ELF-1 (cell line): ENCODE measurements around the gene DHRS12.
A peak's percentile ranks its signal among the peaks of the same experiment; 100 is the strongest.

ENCODE experiments used
- DNase-seq: peaks from one replicate; pipeline ENCODE4 v3.0.0-alpha.2; 2016; ENCODE audit warnings: low read depth, low spot score

The DHRS12 gene

DNA sequence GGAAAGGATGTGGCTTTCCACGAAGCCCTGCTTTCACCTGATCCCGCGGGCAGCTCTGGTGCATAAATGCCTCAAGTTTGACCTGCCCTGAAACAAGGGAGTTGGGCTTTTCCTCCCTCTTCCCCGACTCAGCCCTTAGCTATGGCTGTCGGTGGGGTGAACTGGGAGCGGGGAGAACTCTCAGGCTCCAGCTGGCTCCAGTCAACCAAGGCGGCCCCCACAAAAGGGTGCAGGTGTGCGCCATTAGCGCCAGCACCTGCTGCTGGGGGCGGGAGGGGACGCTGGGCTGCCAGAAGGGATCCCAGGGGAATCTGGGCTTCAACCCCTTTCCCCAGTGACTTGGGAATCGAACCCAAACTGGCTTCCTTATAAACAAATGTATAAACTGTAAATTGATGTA is 7.1 kb upstream of the DHRS12 start:
- no peak for DNase-seq

DNA sequence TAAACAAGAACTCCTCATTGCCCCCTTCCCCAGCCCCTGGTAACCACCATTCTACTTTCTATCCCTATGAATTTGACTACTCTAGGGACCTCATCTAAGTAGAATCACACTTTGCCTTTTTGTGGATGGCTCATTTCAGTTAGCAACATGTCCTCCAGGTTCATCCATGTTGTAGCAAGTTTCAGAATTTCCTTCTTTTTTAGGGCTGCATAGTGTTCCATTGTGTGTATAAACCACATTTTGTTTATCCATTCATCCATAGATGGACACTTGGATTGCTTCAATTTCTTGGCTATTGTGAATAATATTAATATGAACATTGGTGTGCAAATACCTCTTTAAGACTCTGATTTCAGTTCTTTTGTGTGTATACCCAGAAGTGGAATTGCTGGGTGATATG is 4.8 kb upstream of the DHRS12 start:
- DNase-seq, result no peak

DNA sequence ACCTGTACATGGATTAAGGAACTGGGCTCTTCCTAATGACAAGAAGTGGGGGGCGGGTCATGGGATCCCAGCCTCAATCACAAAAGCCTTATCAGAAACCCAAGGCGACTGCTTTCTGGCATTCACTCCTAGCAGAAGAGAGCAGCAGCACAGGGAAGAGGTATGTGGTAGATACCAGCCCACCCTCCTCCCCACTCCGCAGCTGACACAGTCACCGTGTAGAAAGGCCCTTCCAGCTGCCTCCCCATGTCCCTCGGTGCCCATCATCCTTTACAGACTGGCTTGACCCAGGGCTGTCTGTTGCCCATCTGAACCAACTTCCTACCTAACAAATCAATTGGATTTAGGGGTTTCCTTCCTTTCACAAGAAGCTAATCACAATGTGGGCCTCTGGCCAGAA is 3.1 kb upstream of the DHRS12 start:
- DNase-seq, result no peak

DNA sequence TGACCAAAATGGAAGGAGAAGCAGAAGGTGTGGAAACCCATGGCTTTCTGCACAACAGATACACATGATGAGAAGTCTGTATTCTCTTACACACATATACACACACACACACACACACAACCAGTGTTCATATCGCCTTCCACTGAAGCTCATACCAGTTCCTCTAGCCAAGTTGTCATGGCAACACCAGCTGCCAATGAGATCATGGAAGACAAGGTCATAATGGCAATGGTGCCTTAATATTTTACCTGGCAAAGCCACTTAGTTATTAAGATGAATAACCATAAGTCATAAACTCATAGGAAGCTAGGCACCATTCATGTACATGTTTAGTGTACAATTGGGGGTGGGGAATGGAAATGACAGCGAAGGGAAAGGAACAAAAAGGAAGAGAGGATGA is 2.6 kb upstream of the DHRS12 start:
- DNase-seq, result no peak

DNA sequence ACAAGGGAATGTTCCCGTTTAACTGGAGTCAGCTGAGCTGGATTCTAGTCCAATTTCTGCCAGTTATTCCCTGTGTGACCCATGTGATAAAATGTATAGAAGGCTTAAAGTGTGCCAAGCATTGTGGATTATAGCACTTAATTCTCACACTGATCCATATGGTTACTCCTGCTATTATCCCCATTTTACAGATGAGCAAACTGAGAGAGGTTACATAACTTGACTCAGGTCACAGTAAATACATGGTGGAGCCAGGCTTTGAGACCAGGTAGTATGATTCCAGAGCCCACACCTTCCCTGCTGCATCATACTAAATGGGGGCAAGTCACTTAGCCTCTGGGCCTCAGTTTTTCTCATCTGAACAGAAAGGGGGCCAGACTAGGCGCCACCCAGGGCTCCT is 2.0 kb upstream of the DHRS12 start:
- no peak for DNase-seq

DNA sequence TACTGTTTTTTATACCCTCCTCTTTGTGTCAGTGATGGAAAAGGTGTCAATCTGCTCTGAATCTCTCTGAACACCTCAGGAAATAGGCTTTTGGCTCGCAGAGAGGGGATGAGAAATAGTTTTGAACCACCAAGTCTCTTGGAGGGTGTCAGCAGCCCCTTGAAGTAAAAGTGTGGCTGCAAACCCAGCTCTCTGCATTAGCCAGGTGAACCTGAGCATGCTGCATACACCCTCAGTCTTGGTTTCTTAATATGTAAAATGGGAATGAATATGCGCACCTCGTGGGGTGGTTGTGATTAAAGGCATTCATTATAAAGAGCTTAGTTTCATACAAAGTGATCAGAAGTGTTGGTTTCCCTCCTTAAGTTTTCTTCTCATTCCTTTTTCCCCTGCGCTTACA is 1.4 kb upstream of the DHRS12 start:
- DNase-seq, result no peak

DNA sequence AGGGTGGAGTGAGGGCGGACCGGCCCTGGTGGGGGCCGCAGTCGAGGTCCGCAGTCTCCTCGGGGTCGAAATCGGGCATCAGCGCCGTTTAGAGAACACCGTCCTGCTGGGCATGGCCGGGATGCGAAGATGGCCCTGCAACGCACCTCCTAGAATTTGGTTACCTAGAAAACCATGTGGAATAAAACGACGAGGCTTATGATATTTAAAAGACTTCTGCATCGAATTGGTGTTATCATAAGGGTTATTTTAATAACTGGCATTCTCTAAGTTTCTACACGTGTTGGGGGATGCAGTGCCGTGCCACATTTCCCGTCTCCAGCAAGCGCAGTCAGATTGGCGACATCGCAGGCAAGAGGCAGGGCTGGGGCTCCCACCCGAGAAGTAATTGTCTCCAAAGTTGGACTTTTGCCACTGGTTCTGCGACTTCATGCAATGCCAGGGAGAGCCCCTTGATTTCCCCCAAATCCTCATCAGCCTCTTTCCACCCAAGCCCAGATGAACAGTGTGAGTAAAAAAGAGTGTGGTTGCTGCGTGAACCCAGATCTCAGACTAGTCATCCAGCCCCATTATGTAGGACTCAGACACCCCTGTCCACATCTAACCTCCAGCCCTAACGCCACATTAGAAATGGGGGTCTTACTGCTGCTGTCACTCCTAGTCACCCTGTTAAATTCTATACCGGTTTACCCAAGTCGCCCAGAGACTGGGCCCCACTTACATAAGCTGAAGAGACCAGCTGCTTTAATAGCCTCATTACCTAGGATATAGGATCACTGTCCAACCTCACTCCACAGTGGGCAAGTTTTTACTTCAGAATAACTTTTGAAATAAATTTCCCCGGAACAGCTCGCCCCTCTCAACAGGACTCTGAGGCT is 571 bp upstream of the DHRS12 start:
- DNase-seq, result no peak

DNA sequence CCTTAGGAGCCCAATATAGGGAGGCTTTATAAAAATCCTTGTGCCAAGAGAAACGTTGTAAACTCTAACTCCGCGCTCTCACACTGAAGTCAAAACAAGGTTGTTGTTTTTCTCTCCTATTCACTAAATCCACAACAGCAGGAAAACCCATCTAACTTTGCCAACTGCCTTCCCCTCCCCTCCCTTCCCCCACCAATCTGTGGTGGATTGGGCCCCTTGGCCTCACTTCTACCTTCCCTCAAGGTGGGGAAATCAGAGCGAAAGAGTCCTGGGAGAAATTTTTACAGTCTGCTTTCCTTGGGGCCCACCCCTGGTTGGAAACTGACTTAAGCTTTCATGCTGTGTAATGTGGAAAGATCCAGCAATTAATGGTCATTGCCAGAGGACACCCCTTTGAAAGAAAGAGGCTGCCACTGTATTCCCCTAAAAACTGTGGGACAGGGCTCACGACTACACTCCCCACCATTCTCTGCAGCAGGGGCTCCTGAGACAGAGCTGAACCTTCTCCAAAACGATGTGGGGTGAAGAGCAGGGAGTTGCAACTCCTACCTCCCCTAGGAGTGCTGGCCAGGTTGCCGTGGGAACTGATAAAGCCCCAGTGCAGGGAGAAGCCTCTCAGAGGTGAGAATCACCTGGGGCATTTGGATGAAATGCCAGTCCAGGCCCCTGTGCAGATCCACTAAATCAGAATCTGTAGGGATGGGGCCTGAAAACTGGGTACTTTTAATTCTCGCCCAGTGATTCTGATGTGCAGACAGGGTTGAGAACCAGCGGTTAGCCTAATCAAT is 1.1 kb downstream of the DHRS12 start:
- DNase-seq, result peak; percentile 33

DNA sequence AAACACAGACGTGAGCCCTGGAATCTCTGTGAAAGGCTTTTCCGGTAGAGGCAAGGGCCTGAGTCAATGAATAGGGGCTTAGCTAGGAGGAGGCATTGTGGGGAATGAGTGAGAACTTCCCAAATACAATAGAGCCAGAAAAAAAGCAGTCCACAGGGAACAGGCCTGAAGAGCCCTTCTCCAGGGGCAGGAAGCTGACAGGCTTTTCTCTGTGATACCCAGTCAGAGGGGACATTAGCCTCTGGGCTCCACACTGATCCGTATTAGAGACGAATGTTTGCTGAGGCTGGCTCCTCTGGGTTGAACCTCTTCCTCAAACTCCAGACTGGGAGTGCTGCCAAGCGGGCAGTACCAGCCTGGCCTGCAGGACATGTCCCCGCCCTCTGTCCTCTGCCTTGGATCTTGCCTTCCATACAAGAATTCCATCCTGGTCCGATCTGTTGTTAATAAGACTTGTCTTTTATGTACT is 2.3 kb downstream of the DHRS12 start:
- no peak for DNase-seq

DNA sequence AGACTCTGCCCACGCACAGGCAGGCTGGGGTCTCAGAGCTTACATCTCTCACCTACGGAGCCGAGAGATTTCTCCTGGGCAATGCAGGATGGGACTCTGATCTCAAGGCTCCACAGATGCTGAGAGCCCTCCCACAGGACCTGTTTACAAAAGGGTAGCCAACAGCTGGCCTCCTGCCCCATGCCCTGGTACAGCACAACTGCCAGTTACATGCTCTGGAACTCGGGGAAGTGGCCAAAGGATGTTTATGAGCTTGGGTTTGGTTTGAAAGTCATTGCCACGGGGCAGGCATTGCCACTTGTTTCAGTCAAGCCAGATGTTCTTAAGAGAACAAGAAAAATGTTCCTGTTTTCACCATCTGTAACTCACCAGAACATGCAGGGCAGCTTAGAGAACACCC is 3.5 kb downstream of the DHRS12 start:
- no peak for DNase-seq

DNA sequence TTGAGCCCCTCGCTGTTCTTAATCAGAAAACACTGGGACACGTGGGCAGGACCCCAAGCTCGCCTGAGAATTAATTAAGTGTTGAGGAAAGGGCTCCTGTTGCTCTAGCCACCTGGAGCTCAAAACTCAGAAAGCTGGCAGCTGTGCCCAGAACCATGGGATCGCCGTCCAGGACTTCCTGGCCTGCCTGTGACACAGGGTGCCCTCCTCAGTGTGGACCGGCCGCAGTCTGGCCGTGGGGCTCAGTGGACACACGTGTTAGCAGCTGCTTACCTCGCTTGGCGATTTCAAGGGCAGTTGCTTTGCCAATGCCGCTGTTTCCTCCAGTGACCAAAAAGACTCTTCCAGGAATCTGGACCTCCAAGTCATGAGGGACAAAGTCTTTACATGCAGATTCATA is 4.7 kb downstream of the DHRS12 start:
- no peak for DNase-seq

DNA sequence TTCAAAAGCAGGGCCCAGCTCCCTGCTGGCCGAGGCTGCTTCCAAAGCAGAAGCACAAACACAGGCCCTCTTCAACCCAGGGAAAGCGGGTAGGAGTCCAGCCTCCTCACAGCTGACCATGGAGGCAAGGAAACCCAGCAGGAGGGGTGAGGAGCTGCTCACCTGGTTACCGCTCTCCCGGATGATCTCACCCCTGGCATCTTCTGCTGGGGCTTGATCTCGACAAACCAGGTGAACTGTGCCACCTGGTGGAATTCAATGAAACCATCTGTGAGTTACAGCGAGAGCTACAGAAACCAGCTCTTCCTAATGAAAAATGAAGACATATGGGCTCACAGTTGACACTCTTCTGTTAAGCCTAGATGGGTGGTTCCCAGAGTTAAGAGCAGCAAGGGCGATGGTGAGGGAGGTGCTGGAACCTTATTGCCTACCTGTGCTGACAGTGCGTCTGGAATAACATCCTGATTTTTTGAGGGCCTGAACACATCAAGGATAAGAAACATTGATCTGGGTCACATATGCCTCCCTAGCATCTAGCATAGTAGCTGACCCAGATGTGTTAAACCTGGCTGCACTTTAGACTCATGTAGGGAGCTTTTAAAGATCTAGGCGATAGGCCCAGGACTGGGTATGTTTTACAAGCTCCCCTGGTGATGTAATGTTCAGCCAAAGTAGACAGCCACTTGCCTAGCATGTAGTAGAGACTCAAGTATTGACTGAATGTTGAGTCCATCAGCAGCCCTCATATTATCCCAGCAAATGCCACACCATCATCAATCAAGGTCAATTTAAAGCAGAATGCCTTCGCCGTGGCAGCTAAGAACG is 6.1 kb downstream of the DHRS12 start:
- DNase-seq, result peak; percentile 75

DNA sequence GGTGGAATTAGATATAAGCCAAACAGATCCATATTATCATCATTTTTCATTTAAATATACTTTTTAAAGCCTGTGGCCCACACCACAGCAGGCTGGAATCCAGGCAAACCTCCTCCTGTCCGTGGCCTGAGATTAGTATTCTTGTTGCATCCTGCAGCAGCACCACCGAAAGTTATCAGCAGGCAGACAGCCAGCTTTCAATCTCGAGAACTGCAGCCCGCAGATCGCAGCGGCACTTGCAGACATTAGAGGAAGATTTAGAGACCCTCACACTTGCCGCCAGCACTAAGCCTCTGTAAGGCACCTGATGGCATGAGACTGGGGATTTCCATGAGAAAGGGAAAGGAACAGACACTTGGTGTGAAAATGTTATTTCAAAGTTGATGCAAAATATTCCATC is 7.4 kb downstream of the DHRS12 start:
- DNase-seq, result no peak

DNA sequence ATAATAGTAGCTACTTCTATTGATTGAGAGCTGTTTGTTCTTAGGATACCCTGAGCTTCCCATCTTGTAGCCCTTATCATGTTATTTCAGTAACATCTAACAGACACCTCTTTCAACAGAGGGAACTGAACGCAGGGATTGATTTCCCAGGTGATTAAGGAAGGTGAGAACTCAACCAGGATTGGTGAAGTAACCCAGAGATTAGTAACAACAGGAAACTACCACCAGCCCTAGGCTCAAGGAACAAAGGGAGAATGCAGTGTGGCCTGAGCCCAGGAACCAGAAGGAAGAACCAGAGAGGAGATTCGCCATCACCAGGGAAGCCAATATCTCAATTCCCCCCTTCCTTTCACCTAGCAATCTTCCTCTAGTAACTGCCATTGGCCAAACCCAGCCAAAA is 8.5 kb downstream of the DHRS12 start:
- DNase-seq, result no peak

DNA sequence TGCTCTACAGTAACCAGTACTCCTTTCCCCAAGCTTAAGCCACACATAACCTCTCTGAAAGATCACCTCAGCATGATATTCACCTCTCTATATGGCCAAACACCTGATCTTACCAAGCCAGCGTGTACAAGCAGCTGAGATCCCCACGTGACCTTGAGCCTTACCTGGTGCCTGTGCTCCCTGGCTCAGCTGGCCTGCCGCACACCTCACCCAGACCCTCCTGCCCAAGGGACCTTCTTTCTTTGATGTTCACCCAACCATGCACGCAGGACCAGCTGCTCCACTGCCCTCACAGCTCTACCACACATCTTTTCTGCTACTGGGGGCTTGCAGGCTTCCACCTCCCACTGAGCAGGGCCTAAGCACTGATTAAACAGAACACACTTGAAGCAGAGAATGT is 9.0 kb downstream of the DHRS12 start:
- no peak for DNase-seq

DNA sequence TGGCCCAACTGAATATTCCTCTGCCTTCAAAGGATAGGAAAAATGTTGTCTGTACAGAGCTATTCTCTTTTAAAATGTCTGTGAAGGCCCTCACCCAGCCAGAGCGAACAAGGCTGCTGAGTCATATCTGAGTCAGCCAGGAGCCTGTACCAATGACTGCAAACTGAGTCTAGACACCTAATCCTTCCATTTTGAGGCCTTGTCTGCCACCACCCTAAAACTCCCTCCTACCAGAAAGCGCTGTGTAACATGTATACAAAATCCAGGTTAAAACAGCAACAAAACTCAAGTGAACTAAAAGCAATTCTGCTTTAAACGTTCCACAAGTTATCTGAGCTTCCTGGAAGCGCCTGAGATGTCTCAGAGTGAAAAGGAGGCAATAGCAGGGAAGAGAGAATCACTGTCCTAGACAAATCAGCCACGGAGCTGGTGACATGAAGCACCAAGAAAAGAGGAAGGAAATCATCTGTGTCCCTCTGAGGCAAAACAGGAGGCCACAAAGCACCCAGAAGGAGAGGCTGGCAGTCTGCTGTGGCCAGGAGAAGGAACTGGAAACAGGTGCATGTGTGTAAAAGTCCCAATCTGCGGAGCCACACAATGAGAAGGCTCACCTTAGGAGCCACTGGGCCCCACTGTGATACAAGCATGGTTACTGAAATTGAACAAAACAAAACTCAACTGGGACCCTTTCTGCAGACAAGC is 10.2 kb downstream of the DHRS12 start:
- no peak for DNase-seq

DNA sequence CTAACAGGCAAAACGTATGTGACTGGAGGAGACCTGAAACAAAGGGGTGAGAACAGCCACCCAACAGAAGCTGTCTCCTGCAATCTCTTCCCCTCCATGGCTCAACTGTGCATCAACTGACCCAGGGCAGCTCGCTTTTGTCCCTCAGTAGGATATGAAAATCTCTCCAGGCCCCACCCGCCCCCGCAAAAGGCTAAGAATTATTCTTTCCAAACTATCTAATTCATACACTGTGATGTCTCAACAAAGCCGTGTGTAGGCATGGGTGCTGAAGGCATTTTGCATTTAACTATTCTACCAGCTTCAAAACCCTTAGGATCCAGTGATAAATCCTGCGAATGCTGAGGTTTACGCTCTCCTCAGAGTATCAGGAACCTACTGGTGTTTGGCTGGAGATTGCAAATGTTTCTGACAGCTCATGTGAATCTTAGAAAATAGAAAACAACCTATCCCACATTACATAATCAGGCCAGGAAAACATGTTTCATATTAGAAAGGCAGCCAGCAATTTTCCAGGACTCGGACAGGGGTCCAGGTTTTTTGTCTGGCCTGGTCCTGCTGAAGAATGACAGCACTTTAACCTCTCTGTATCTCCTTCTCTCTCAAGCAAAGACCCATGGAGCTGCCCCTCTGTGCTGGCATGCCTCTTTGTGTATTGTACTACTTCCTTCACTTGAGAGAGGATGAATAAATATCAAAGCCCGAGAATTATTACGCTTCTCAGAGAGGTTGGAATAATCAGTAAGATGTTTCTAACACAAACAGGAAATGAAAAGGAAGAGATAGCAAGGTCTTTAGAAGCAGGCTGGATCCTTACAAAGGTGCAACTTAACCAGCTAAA is 17.3 kb downstream of the DHRS12 start:
- no peak for DNase-seq

DNA sequence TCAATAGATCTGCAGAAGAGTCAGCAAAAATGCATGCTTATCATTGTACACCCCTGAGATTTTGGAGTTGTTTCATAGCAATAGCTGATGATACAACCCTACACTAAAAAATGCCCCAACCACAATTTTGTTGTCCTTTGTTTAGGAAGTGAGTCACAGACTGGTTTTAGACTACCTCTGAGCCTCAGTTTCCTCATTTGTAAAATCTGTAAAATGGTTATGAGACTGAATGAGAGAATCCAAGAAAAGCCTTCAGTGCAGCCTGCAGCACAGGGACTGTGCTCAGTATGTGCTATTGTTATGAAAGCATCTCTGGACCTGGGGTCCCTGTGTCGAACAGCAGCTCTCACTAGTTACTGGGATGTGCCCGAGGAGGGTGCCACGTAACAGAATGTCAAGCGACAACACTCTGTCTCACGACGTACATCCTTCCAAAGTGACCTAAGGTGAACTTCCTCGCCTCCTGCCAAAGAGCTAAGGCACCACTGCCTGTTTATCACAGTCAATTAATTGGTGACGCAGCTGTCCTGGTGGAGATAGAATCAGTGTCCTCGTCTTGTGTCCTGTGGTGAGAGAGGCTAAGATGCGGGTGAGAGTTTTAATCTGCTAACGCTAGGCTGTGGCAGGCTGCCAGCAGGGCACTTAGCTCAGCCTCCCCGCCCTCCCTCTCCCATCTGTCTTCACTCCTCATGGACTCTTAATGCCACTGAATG is 18.1 kb downstream of the DHRS12 start:
- DNase-seq, result no peak

DNA sequence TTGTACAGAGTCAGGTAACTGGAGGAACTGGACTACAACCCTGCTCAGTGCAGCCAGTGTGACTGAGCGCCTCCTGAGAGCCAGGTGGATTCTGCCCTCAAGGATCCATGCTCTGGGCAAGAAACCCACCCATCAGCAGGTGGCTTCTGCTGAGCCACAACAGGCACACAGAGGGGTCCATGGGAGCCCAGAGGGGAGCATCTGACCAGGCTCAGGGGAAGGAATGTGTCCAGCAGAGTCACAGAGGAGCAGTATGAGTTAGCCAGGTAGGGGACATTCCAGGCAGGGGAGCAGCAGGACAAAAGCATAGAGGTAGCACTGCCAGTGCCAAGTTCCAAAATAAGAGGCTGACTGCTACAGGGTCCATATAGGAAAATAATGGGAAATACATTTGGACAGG is 19.9 kb downstream of the DHRS12 start:
- DNase-seq, result no peak
